IMR-90 (cell line): Measurements from ENCODE around the gene ZNF20. TPM values are rescaled to one million over a fixed set of nuclear protein-coding genes. Genes with fewer than 3 reads are reported as not detected.

Experiments
- ATAC-seq: fragments of 200-7000 bp; cut with Tn5 transposase; 2 replicates; pipeline ENCODE4 v1.9.1; 2020; ENCODE audit warnings: low read depth, mild to moderate bottlenecking, moderate library complexity
- BruUV-seq: library from RNA; stranded (reverse); fragments of 400-500 nt; replicated peaks from 2 replicates; lab custom pipeline; 2021; lab: Mats Ljungman, UMichigan
- CTCF ChIA-PET: fragments of 300-600 bp; formaldehyde crosslinking; extraction: SDS; loops from one replicate; lab custom pipeline; 2021; ENCODE audit warnings: antibody characterized with exemption; lab: Yijun Ruan, JAX
- POLR2A ChIA-PET: fragments of 300-600 bp; sonication (Branson Sonifier 250); formaldehyde crosslinking; loops from one replicate; lab custom pipeline; 2022; ENCODE audit warnings: antibody characterized with exemption; ENCODE audit not compliant: unreplicated experiment; lab: Charles Lee
- DNase-seq: peaks from one replicate; pipeline ENCODE4 v3.0.0; 2013
- H2AFZ ChIP-seq: replicated peaks from 2 replicates; pipeline ENCODE3; 2013; ENCODE audit warnings: low read length, mild to moderate bottlenecking; ENCODE audit not compliant: poor library complexity
- H2AK5ac ChIP-seq: 2 replicates; pipeline ENCODE4 v1.6.1; 2013; ENCODE audit warnings: low read depth, low read length, inconsistent platforms
- H2AK9ac ChIP-seq: replicated peaks from 2 replicates; pipeline ENCODE3; 2013; ENCODE audit warnings: mild to moderate bottlenecking, low read depth, low read length, moderate library complexity; ENCODE audit not compliant: poor library complexity
- H2BK120ac ChIP-seq: 2 replicates; pipeline ENCODE4 v1.6.1; 2013; ENCODE audit warnings: low read depth, low read length, inconsistent platforms
- H2BK15ac ChIP-seq: 3 replicates; pipeline ENCODE4 v1.6.1; 2013; ENCODE audit warnings: low read depth, low read length, inconsistent platforms
- H2BK20ac ChIP-seq: 2 replicates; pipeline ENCODE4 v1.6.1; 2013; ENCODE audit warnings: low read depth, mild to moderate bottlenecking, inconsistent platforms, low read length, moderate library complexity
- H2BK5ac ChIP-seq: 2 replicates; pipeline ENCODE4 v1.6.1; 2013; ENCODE audit warnings: mild to moderate bottlenecking, low read depth, low read length, inconsistent platforms; ENCODE audit not compliant: poor library complexity, severe bottlenecking
- H3K14ac ChIP-seq: replicated peaks from 2 replicates; pipeline ENCODE4 v1.6.1; 2013; ENCODE audit warnings: low read depth, low read length, inconsistent platforms
- H3K18ac ChIP-seq: 2 replicates; pipeline ENCODE4 v1.6.1; 2013; ENCODE audit warnings: low read depth, low read length, control low read depth
- H3K23ac ChIP-seq: 2 replicates; pipeline ENCODE4 v1.6.1; 2013; ENCODE audit warnings: low read depth, low read length, inconsistent platforms
- H3K27ac ChIP-seq: 2 replicates; pipeline ENCODE4 v1.5.1; 2013; ENCODE audit warnings: mild to moderate bottlenecking, control low read depth, low read length; ENCODE audit not compliant: insufficient read depth
- H3K27me3 ChIP-seq: 2 replicates; pipeline ENCODE4 v1.6.1; 2013; ENCODE audit warnings: low read length; ENCODE audit not compliant: control insufficient read depth, insufficient read depth
- H3K36me3 ChIP-seq: 2 replicates; pipeline ENCODE4 v1.6.1; 2013; ENCODE audit warnings: low read length, mixed read lengths; ENCODE audit not compliant: control insufficient read depth, insufficient read depth
- H3K4ac ChIP-seq: 2 replicates; pipeline ENCODE4 v1.6.1; 2013; ENCODE audit warnings: low read depth, low read length, inconsistent platforms
- H3K4me1 ChIP-seq: 2 replicates; pipeline ENCODE4 v1.6.1; 2013; ENCODE audit warnings: low read length, mixed read lengths; ENCODE audit not compliant: control insufficient read depth, insufficient read depth
- H3K4me2 ChIP-seq: 2 replicates; pipeline ENCODE4 v1.6.1; 2013; ENCODE audit warnings: low read depth, mild to moderate bottlenecking, control low read depth, low read length, moderate library complexity
- H3K4me3 ChIP-seq: 2 replicates; pipeline ENCODE4 v1.5.1; 2013; ENCODE audit warnings: low read depth, mild to moderate bottlenecking, control low read depth, low read length, moderate library complexity; ENCODE audit not compliant: insufficient read depth
- H3K56ac ChIP-seq: 2 replicates; pipeline ENCODE4 v1.6.1; 2013; ENCODE audit warnings: low read length, inconsistent platforms; ENCODE audit not compliant: insufficient read depth; ENCODE audit errors: extremely low read depth
- H3K79me1 ChIP-seq, 2 experiments: 2 replicates each; pipeline ENCODE4 v1.6.1; 2013; ENCODE audit warnings: low read length in 2 of 2, inconsistent platforms in 1 of 2, low read depth in 1 of 2
- H3K9ac ChIP-seq: 2 replicates; pipeline ENCODE4 v1.6.1; 2013; ENCODE audit warnings: low read depth, low read length, control low read depth
- H3K9me1 ChIP-seq: 2 replicates; pipeline ENCODE4 v1.6.1; 2013; ENCODE audit warnings: low read length, inconsistent platforms; ENCODE audit not compliant: insufficient read depth
- H3K9me3 ChIP-seq: 2 replicates; pipeline ENCODE4 v1.6.1; 2013; ENCODE audit warnings: low read length; ENCODE audit not compliant: control insufficient read depth, insufficient read depth
- H4K20me1 ChIP-seq: 2 replicates; pipeline ENCODE4 v1.6.1; 2013; ENCODE audit warnings: low read length, inconsistent platforms; ENCODE audit not compliant: insufficient read depth
- H4K5ac ChIP-seq: 2 replicates; pipeline ENCODE4 v1.6.1; 2013; ENCODE audit warnings: mild to moderate bottlenecking, low read depth, low read length, control low read depth
- H4K8ac ChIP-seq, 2 experiments: 2 replicates each; pipeline ENCODE4 v1.6.1; 2013; ENCODE audit warnings: low read depth in 2 of 2, low read length in 2 of 2, control low read depth in 1 of 2, inconsistent platforms in 1 of 2
- H4K91ac ChIP-seq: 2 replicates; pipeline ENCODE4 v1.6.1; 2013; ENCODE audit warnings: low read depth, low read length, inconsistent platforms; ENCODE audit not compliant: insufficient read depth
- BHLHE40 ChIP-seq: fragments of 150-350 bp; IDR thresholded peaks from 2 replicates; pipeline ENCODE4 v1.6.1; 2016; ENCODE audit warnings: mild to moderate bottlenecking, low read depth, low read length
- CHD1 ChIP-seq: IDR thresholded peaks from 2 replicates; pipeline ENCODE4 v1.6.1; 2012; ENCODE audit warnings: low read depth, low read length, improper control_type of control experiment
- CTCF ChIP-seq: conservative IDR thresholded peaks from 2 replicates; pipeline ENCODE4 v1.5.1; 2012; ENCODE audit warnings: mild to moderate bottlenecking, low read depth, low read length, improper control_type of control experiment
- FOS ChIP-seq: fragments of 150-350 bp; IDR thresholded peaks from 2 replicates; pipeline ENCODE4 v1.6.1; 2016; ENCODE audit warnings: low read depth, low read length
- MAFK ChIP-seq: IDR thresholded peaks from 2 replicates; pipeline ENCODE4 v1.6.1; 2012; ENCODE audit warnings: low read depth, low read length, improper control_type of control experiment
- MAZ ChIP-seq: IDR thresholded peaks from 2 replicates; pipeline ENCODE4 v1.6.1; 2012; ENCODE audit warnings: low read depth, mild to moderate bottlenecking, low read length, improper control_type of control experiment, moderate library complexity, borderline replicate concordance
- MXI1 ChIP-seq: IDR thresholded peaks from 2 replicates; pipeline ENCODE4 v1.6.1; 2012; ENCODE audit warnings: low read depth, mild to moderate bottlenecking, low read length, moderate library complexity, borderline replicate concordance
- NFE2L2 ChIP-seq: fragments of 150-350 bp; IDR thresholded peaks from 2 replicates; pipeline ENCODE4 v1.6.1; 2016; ENCODE audit warnings: low read depth, mild to moderate bottlenecking, low read length
- POLR2A ChIP-seq: IDR thresholded peaks from 2 replicates; pipeline ENCODE4 v1.6.1; 2012; ENCODE audit warnings: mild to moderate bottlenecking, low read depth, low read length
- RAD21 ChIP-seq: IDR thresholded peaks from 2 replicates; pipeline ENCODE4 v1.6.1; 2012; ENCODE audit warnings: low read length, improper control_type of control experiment
- RFX5 ChIP-seq: IDR thresholded peaks from 2 replicates; pipeline ENCODE4 v1.8.0; 2012; ENCODE audit warnings: low read depth, mild to moderate bottlenecking, low read length, moderate library complexity
- SMC3 ChIP-seq: fragments of 150-350 bp; IDR thresholded peaks from 2 replicates; pipeline ENCODE4 v1.6.1; 2016; ENCODE audit warnings: low read depth, mild to moderate bottlenecking, antibody characterized with exemption, low read length, moderate library complexity
- WGBS, 2 experiments: methylation state at CpG; one replicate each; pipeline versions ENCODE4 v1.1.5 to v1.1.7; 2013; ENCODE audit warnings: missing lambda C conversion rate in 2 of 2; ENCODE audit not compliant: insufficient read length in 1 of 2; ENCODE audit errors: extremely low coverage in 2 of 2; 5-methylcytosine and 5-hydroxymethylcytosine counted together
- dilution Hi-C: fragments of 300-500 bp; cut with HindIII; formaldehyde crosslinking; loops from one replicate; pipeline ENCODE4 v1.14.3; 2018; ENCODE audit warnings: low sequenced_read_pairs; ENCODE audit not compliant: unreplicated experiment
- in situ Hi-C: fragments of 300-500 bp; cut with MboI; formaldehyde crosslinking; loops from 3 replicates; pipeline ENCODE4 v1.14.3; 2019; ENCODE audit warnings: low sequenced_read_pairs, inconsistent platforms, mixed read lengths
- intact Hi-C: fragments of 100-400 bp; cut with micrococcal nuclease; formaldehyde crosslinking; loops from 2 replicates; pipeline ENCODE4 v1.10.0; 2022
- polyA plus RNA-seq, 3 experiments: library from polyadenylated mRNA; depleted of rRNA; stranded (reverse); fragments of >200 nt; gene quantifications; 2 replicates each; pipeline ENCODE4 v1.2.3, GENCODE V29; 2012; ENCODE audit warnings: low replicate concordance in 1 of 3
- total RNA-seq: library from RNA; depleted of rRNA; stranded (reverse); fragments of >200 nt; gene quantifications from 2 replicates; pipeline ENCODE4 v1.2.3, GENCODE V29; 2012
- TF ChIP-seq, protein P1 (sequence below): fragments of 150-350 bp; IDR thresholded peaks from 2 replicates; pipeline ENCODE4 v1.6.1; 2017; ENCODE audit warnings: mild to moderate bottlenecking, antibody characterized with exemption, low read length, low read depth

The ZNF20 gene
- total and polyA plus RNA-seq, 2 of the 4 experiments (the other 2 are of a cell fraction) = 2.1 to 7.9 TPM

DNA sequence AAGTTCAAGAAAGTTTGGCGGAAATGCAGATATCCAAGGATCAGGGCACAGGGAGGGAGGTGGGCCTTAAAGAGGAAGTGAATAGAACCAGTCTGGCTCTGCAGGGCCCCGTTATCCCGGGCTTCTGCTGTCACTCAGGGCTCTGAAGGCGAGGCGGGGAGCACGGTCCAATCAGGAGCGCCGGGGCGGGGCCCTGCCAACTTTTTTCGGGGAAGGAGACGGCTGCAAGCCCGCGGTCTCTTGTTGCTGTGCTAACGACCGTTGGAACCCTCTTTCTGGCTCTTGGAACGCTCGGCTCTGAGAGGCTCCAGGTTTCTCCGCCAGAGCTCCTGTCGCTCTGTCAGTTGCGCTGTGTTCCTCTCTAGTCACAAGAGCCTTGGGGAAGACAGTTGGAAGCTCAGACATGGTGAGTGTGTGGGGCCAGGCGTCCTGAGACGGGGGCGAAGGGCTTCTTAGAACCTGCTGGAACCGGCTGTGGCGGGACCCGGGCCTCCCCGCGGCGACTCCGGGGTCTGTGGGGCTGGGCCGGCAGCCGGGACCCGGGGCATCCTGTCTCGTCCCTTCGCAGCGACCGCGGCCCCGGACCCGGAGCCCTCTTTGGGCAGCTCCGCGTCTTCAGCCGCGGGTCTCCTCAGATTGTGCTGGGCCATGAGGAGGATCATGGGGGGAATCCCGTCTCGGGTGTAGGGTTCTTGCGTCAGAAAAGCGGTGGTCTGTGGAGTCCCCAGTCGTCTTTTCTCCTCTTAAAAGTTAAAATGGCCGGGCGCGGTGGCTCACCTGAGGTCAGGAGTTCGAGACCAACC is 47.9 kb downstream of the ZNF20 start:
- DNase-seq = peak; percentile 86
- peak overlapping the region; percentile 98 for H2AFZ ChIP-seq

More for the DNA sequence above, 47.9 kb downstream of the ZNF20 start:
- Histone ChIP-seq H3K18ac (0 out of 2 replicates have a peak overlapping the region, but pooled peaks have one; percentile 42), H3K4me3 (peak overlapping the region; percentile 91), H3K14ac (peak overlapping the region; percentile 90), H3K4me1 (0 out of 2 replicates have a peak, but pooled peaks cover 2% of the 10 kb centered on the region), H2BK15ac (no peak overlapping the region; the same call in 2 of the 3 replicates), H3K4ac (peak overlapping the region; percentile 82), H3K9me3 (no peaks in the 10 kb centered on the region; the same call in 1 of the 2 replicates), H4K91ac (peak overlapping the region; percentile 68; the same call in 1 of the 2 replicates), H3K36me3 (no peaks in the 10 kb centered on the region), H3K23ac (peak overlapping the region; percentile 94), H3K4me2 (peak overlapping the region; percentile 85), H3K27me3 (no peaks in the 10 kb centered on the region), H3K27ac (peak overlapping the region; percentile 82), H2BK120ac (0 out of 2 replicates have a peak overlapping the region, but pooled peaks have one; percentile 44), H2AK5ac (no peak overlapping the region; the same call in 1 of the 2 replicates), H2BK20ac (no peak overlapping the region), H2BK5ac (peak overlapping the region; percentile 71), H3K79me1 (peaks cover 12 to 25% of the 10 kb centered on the region in 2 experiments), H3K9ac (peak overlapping the region; percentile 84), H4K5ac (peak overlapping the region; percentile 52; the same call in 1 of the 2 replicates), H2AK9ac (peak overlapping the region; percentile 51), H3K56ac (peak overlapping the region; percentile 68), H4K8ac (peak overlapping the region; percentile 60 to 90; a peak in 3 of 4 replicates), H4K20me1 (no peaks in the 10 kb centered on the region), H3K9me1 (peaks cover 3% of the 10 kb centered on the region; the same call in 1 of the 2 replicates)
- in situ Hi-C loops = no loop called here
- ATAC-seq = peak; percentile 99
- POLR2A ChIA-PET = no interaction called here
- 1% methylated on average over 14 of the region's 53 CpGs; no CpG with 5 or more reads in 1 of the 2 experiments for WGBS, 2 experiments
- TF ChIP-seq CTCF = no peak
- no peak for TF ChIP-seq POLR2A
- no peak for TF ChIP-seq MAZ
- TF ChIP-seq, protein P1, sequence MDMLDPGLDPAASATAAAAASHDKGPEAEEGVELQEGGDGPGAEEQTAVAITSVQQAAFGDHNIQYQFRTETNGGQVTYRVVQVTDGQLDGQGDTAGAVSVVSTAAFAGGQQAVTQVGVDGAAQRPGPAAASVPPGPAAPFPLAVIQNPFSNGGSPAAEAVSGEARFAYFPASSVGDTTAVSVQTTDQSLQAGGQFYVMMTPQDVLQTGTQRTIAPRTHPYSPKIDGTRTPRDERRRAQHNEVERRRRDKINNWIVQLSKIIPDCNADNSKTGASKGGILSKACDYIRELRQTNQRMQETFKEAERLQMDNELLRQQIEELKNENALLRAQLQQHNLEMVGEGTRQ = no peak
- TF ChIP-seq NFE2L2 = no peak
- peak; percentile 42; the same call in 1 of the 2 replicates for TF ChIP-seq MXI1
- TF ChIP-seq MAFK = no peak
- TF ChIP-seq RAD21 = no peak
- TF ChIP-seq FOS = 0 out of 2 replicates have a peak, but pooled peaks have one; percentile 14
- no peak for TF ChIP-seq RFX5
- no peak for TF ChIP-seq SMC3
- TF ChIP-seq BHLHE40 = no peak
- TF ChIP-seq CHD1 = no peak
- no TSS peak for BruUV-seq
- CTCF ChIA-PET = no interaction called here
- dilution Hi-C loops = no loop called here
- intact Hi-C loops = loop anchor here (1.0 to 5.0 kb wide), 2 partner anchors 49 to 275 kb away; partner anchors contain the start of gene ZNF442
